Duodenal mucosa (tissue), 2 donors: Measurements from ENCODE around the gene NDST4.

Experiments
- H3K27ac ChIP-seq: one replicate; pipeline ENCODE4 v1.7.0; 2013; ENCODE audit warnings: low read depth, low read length
- H3K27me3 ChIP-seq, 2 donors: one replicate each; pipeline ENCODE4 v1.7.0; 2013; ENCODE audit warnings: low read length in 2 of 2, control low read depth in 1 of 2; ENCODE audit not compliant: insufficient read depth in 2 of 2, control insufficient read depth in 1 of 2
- H3K36me3 ChIP-seq, 2 donors: one replicate each; pipeline ENCODE4 v1.7.0; 2013; ENCODE audit warnings: low read length in 2 of 2, control low read depth in 1 of 2; ENCODE audit not compliant: insufficient read depth in 2 of 2, control insufficient read depth in 1 of 2
- H3K4me1 ChIP-seq, 2 donors: one replicate each; pipeline ENCODE4 v1.7.0; 2013; ENCODE audit warnings: low read length in 2 of 2, control low read depth in 1 of 2; ENCODE audit not compliant: insufficient read depth in 2 of 2, control insufficient read depth in 1 of 2
- H3K4me3 ChIP-seq, 2 donors: one replicate each; pipeline ENCODE4 v1.7.0; 2013; ENCODE audit warnings: low read length in 2 of 2, low read depth in 1 of 2
- H3K9ac ChIP-seq, 2 donors: one replicate each; pipeline ENCODE4 v1.7.0; 2013; ENCODE audit warnings: low read length in 2 of 2, low read depth in 1 of 2
- H3K9me3 ChIP-seq, 2 donors: one replicate each; pipeline ENCODE4 v1.7.0; 2013; ENCODE audit warnings: low read length in 2 of 2, control low read depth in 1 of 2; ENCODE audit not compliant: control insufficient read depth in 1 of 2

The NDST4 gene

GRCh38 chr4:114815760-114816159 is 297.7 kb downstream of the NDST4 start:
- H3K27me3 ChIP-seq = no peaks in the 10 kb centered on the region
- H3K36me3 ChIP-seq = no peaks in the 10 kb centered on the region
- no peaks in the 10 kb centered on the region for H3K4me1 ChIP-seq
- H3K9ac ChIP-seq = no peak overlapping the region
- H3K4me3 ChIP-seq = no peak overlapping the region
- H3K27ac ChIP-seq = no peak overlapping the region
- no peaks in the 10 kb centered on the region for H3K9me3 ChIP-seq

DNA sequence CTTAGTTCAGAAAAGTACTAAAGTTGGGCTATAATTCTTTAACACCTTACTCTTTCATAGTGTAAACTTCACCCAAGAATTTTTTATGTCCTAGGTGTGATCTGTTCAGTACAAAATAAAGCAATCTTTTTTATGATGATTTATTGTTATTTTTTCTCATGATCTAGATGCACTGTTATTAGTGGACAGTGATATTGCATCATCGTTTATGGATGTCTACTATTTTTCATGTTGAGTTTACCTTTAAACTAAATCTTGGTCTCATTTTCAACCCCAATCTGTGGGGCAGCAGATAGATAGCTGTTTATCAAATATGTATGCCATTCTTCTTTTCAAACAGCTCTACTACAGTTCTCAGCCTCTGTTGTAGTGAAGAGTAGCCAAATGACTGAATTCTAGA is 299.5 kb downstream of the NDST4 start:
- no peaks in the 10 kb centered on the region for H3K36me3 ChIP-seq
- no peaks in the 10 kb centered on the region for H3K27me3 ChIP-seq
- H3K9me3 ChIP-seq = no peaks in the 10 kb centered on the region
- no peak overlapping the region for H3K9ac ChIP-seq
- H3K27ac ChIP-seq = no peak overlapping the region
- no peaks in the 10 kb centered on the region for H3K4me1 ChIP-seq
- H3K4me3 ChIP-seq = no peak overlapping the region

GRCh38 chr4:114811564-114812301 is 301.7 kb downstream of the NDST4 start:
- no peak overlapping the region for H3K9ac ChIP-seq
- H3K4me1 ChIP-seq = no peaks in the 10 kb centered on the region
- no peaks in the 10 kb centered on the region for H3K9me3 ChIP-seq
- no peaks in the 10 kb centered on the region for H3K27me3 ChIP-seq
- no peaks in the 10 kb centered on the region for H3K36me3 ChIP-seq
- no peak overlapping the region for H3K27ac ChIP-seq
- no peak overlapping the region for H3K4me3 ChIP-seq

DNA sequence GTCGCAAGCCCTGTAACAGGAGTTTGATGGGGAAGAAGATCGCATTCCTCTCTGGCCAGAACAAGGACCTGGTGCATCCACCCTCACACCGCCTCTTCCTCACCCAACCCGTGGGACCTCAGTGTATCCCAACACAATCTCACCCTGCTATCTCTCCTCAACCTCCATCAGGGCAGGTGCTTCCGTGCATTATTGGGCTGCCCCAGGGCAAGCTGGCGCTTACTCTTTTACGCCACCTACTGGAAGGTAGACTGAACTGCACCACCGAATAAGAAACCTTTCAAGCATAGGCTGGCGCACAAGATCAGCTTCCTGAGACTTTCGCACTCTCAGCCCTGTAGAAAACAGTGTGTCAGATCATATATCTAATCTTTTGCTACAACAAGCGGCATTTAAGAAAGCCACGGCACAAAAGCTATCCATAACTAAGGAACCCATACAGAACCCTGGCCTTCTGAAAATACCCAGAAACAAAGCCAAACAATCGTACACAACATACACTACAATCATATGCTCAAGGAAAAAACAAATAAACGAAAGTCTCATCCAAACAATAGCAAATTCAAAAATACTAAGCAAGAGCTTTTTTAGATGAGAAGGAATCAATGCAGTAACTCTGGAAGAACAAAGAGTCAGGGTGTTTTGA is 305.5 kb downstream of the NDST4 start:
- H3K36me3 ChIP-seq = no peaks in the 10 kb centered on the region
- H3K9me3 ChIP-seq = no peaks in the 10 kb centered on the region
- H3K27ac ChIP-seq = no peak overlapping the region
- H3K4me3 ChIP-seq = no peak overlapping the region
- no peaks in the 10 kb centered on the region for H3K27me3 ChIP-seq
- no peak overlapping the region for H3K9ac ChIP-seq
- H3K4me1 ChIP-seq = no peaks in the 10 kb centered on the region

DNA sequence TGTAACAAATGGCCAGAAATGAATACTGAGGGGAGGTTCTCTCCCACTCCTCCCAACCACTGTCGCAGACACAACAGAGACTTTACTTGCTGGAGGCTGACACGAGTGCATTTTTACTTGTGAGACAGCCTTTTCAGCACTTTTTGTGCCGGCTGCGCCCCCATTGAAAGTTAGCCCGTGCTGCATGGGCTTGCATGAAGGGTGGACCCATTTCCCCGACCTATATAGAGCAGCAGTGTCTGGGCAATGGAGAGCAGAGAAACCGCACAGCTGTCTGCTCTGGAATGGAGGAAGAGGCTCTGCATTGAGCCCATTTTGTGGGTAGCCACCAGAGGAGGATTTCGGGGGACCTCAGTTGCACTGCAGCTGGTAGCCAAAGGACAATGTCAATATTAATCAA is 306.1 kb downstream of the NDST4 start:
- no peaks in the 10 kb centered on the region for H3K36me3 ChIP-seq
- H3K27ac ChIP-seq = no peak overlapping the region
- H3K4me1 ChIP-seq = no peaks in the 10 kb centered on the region
- H3K9me3 ChIP-seq = no peaks in the 10 kb centered on the region
- no peak overlapping the region for H3K4me3 ChIP-seq
- H3K27me3 ChIP-seq = no peaks in the 10 kb centered on the region
- H3K9ac ChIP-seq = no peak overlapping the region

DNA sequence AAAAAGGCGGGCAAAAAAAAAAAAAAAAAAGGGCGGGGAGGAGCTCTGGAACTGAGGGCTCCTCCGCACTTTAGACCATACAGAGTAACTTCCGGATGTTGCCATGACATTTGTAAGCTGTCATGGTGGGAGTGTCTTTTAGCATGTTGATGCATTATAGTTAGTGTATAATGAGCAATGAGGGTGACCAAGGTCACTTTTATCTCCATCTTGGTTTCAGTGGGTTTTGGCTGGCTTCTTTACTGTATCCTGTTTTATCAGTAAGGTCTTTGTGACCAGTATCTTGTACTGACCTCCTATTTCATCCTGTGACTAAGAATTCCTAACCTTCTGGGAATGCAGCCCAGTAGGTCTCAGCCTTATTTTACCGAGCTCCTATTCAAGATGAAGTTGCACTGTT is 321.4 kb downstream of the NDST4 start:
- Histone ChIP-seq H3K4me3 (no peak overlapping the region), H3K36me3 (no peaks in the 10 kb centered on the region)

GRCh38 chr4:114785570-114785969 is 327.9 kb downstream of the NDST4 start:
- Histone ChIP-seq H3K9ac (no peak overlapping the region), H3K36me3 (no peaks in the 10 kb centered on the region), H3K27ac (no peak overlapping the region), H3K4me3 (no peak overlapping the region), H3K4me1 (no peaks in the 10 kb centered on the region), H3K27me3 (no peaks in the 10 kb centered on the region), H3K9me3 (no peaks in the 10 kb centered on the region)

More for the DNA sequence above, 321.4 kb downstream of the NDST4 start:
- no peak overlapping the region for H3K9ac ChIP-seq
- no peaks in the 10 kb centered on the region for H3K9me3 ChIP-seq
- no peaks in the 10 kb centered on the region for H3K27me3 ChIP-seq
- no peak overlapping the region for H3K27ac ChIP-seq
- H3K4me1 ChIP-seq = no peaks in the 10 kb centered on the region

DNA sequence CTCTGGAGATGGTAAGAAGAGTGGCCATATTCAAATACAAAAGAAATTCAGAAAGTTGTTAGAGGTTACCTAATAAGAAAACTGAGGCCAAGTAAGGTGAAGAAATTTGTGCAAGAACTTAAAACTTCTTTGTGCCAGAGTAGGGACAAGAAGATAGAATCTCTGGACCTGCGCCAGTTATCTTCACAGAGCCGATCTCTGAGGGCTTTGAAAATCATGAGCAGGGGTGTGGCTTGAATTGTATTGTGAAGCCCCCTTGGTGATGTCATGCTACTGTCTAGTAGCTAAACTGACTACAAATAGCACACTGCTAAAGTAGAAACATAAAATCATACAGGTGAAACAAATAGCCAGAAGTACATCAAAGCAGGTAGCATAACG is 330.2 kb downstream of the NDST4 start:
- H3K9me3 ChIP-seq = no peaks in the 10 kb centered on the region

GRCh38 chr4:114782415-114783214 is 330.8 kb downstream of the NDST4 start:
- Histone ChIP-seq H3K9ac (no peak overlapping the region), H3K36me3 (no peaks in the 10 kb centered on the region), H3K27me3 (no peaks in the 10 kb centered on the region)

More for the DNA sequence above, 330.2 kb downstream of the NDST4 start:
- Histone ChIP-seq H3K27ac (no peak overlapping the region), H3K36me3 (no peaks in the 10 kb centered on the region), H3K4me3 (no peak overlapping the region), H3K27me3 (no peaks in the 10 kb centered on the region), H3K4me1 (no peaks in the 10 kb centered on the region), H3K9ac (no peak overlapping the region)

DNA sequence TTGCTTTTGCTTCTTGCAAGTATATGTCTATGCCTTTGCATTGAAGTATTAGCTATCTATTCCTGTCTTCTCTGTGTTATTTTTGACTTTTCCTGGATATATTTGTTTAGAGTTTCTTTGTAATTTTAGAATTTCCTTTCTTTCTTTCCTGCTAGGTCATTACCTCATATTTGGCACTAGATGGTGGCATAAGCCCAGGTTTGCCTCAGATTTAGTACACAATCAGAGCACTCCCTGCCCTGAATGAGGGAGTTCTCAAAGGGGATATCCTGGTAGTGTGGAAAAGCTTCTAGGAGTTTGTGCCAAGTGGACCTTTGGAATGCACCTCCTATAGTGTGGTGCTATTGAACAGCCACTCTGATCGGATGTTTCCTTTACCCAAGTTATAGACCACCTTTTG is 333.2 kb downstream of the NDST4 start:
- Histone ChIP-seq H3K4me1 (no peaks in the 10 kb centered on the region), H3K27me3 (no peaks in the 10 kb centered on the region), H3K9me3 (no peaks in the 10 kb centered on the region), H3K4me3 (no peak overlapping the region), H3K36me3 (no peaks in the 10 kb centered on the region), H3K9ac (no peak overlapping the region), H3K27ac (no peak overlapping the region)

More at GRCh38 chr4:114782415-114783214, 330.8 kb downstream of the NDST4 start:
- no peaks in the 10 kb centered on the region for H3K9me3 ChIP-seq
- no peak overlapping the region for H3K4me3 ChIP-seq
- H3K4me1 ChIP-seq = no peaks in the 10 kb centered on the region
- H3K27ac ChIP-seq = no peak overlapping the region
